GM12865 (cell line): ENCODE data around the gene C3orf22.

Experiments
- DNase-seq: peaks from one replicate; pipeline ENCODE4 v3.0.0; 2010; ENCODE audit warnings: low read depth
- H3K4me3 ChIP-seq: 2 replicates; pipeline ENCODE4 v1.5.1; 2011; ENCODE audit warnings: mild to moderate bottlenecking, low read depth, low read length, control low read depth
- TF ChIP-seq, protein P1 (sequence below): IDR thresholded peaks from 2 replicates; pipeline ENCODE4 v1.5.1; 2011; ENCODE audit warnings: low read length, control low read depth, low read depth, inconsistent platforms; ENCODE audit not compliant: insufficient read depth; ENCODE audit errors: missing control alignments

Gene C3orf22

GRCh38 chr3:126582311-126582710, 23.6 kb upstream of the C3orf22 start:
- TF ChIP-seq, protein P1, sequence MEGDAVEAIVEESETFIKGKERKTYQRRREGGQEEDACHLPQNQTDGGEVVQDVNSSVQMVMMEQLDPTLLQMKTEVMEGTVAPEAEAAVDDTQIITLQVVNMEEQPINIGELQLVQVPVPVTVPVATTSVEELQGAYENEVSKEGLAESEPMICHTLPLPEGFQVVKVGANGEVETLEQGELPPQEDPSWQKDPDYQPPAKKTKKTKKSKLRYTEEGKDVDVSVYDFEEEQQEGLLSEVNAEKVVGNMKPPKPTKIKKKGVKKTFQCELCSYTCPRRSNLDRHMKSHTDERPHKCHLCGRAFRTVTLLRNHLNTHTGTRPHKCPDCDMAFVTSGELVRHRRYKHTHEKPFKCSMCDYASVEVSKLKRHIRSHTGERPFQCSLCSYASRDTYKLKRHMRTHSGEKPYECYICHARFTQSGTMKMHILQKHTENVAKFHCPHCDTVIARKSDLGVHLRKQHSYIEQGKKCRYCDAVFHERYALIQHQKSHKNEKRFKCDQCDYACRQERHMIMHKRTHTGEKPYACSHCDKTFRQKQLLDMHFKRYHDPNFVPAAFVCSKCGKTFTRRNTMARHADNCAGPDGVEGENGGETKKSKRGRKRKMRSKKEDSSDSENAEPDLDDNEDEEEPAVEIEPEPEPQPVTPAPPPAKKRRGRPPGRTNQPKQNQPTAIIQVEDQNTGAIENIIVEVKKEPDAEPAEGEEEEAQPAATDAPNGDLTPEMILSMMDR = no peak
- DNase-seq = no peak
- H3K4me3 ChIP-seq = no peak overlapping the region

GRCh38 chr3:126581569-126581968, 22.8 kb upstream of the C3orf22 start:
- TF ChIP-seq, protein P1 = no peak
- H3K4me3 ChIP-seq = no peak overlapping the region
- DNase-seq = no peak

GRCh38 chr3:126580746-126581145, 22.0 kb upstream of the C3orf22 start:
- H3K4me3 ChIP-seq = no peak overlapping the region
- TF ChIP-seq, protein P1 = no peak
- no peak for DNase-seq

- no peak overlapping the region for H3K4me3 ChIP-seq
- TF ChIP-seq, protein P1 = no peak
- DNase-seq = no peak
These were observed 20.0 kb upstream of the C3orf22 start for GRCh38 chr3:126578702-126579101.

DNA sequence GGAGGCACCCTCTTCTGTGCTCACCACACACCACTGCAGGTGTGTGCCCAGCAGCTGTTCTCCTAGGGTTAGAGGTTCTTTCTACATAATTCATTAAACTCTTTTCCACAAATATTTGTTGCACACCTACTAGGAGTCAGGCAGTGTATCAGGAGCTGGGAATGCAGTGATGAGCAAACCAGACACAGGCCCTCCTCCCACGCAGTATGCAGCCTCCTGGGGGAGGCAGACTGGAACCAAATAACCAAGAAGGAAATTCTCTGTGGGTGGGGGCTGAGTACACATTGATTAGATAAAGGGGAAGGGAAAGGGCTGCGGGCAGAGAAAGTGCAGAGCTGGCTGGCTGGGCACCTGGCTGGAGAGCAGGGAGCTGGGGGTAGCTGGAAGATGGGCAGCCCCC, 18.5 kb upstream of the C3orf22 start:
- no peak for DNase-seq
- no peak overlapping the region for H3K4me3 ChIP-seq
- TF ChIP-seq, protein P1 = no peak

DNA sequence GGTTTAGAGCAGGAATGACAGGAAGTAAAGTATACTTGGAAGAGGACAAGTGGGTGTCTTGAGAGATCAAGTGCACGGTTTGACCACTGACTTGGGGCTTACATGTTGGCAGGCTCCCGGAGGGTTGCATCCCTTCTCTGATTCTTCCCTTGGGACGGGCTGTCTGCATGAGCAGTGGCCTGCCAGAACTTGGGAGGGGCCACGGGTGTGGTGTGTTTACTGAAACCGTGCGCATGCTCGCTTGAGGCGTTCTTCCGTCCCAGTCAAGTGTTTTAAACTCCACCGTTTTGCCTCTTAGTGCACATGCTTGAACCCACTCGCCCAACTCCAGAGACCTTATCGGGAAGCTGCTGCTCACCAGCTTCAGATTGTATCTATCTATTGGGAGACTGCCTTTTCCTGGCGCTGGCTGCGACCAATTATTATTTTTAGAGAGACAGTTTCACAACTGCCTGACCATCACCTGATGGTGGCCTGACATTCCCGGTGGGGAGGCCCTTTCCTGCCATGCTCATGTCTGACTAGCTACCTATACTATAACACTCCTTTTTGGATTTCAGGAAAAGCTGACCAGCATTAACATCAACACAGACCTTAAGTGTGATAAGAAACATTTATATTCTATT, 14.9 kb upstream of the C3orf22 start:
- no peak for DNase-seq
- TF ChIP-seq, protein P1 = no peak
- no peak overlapping the region for H3K4me3 ChIP-seq

GRCh38 chr3:126571078-126571477, 12.3 kb upstream of the C3orf22 start:
- no peak for DNase-seq
- no peak overlapping the region for H3K4me3 ChIP-seq
- TF ChIP-seq, protein P1 = no peak
